Skeletal muscle satellite cell (primary cell): ENCODE measurements around the gene DEK.
"Not testable (repeated sequence)": the region's sequence is repeated elsewhere in the genome, so short reads cannot be mapped to it uniquely, and the experiment has no call there.

Source experiments
- H3K27me3 ChIP-seq: 2 replicates; pipeline ENCODE4 v1.7.0; 2013; ENCODE audit warnings: low read length; ENCODE audit not compliant: control insufficient read depth, insufficient read depth
- H3K36me3 ChIP-seq: 2 replicates; pipeline ENCODE4 v1.7.0; 2013; ENCODE audit warnings: mild to moderate bottlenecking, control low read depth, low read length; ENCODE audit not compliant: insufficient read depth
- H3K4me1 ChIP-seq: 2 replicates; pipeline ENCODE4 v1.7.0; 2013; ENCODE audit warnings: low read length; ENCODE audit not compliant: control insufficient read depth, insufficient read depth
- H3K4me2 ChIP-seq: 2 replicates; pipeline ENCODE4 v1.7.0; 2013; ENCODE audit warnings: mild to moderate bottlenecking, low read length
- H3K4me3 ChIP-seq: 2 replicates; pipeline ENCODE4 v1.7.0; 2013; ENCODE audit warnings: low read length
- H3K9ac ChIP-seq: 2 replicates; pipeline ENCODE4 v1.7.0; 2013; ENCODE audit warnings: mild to moderate bottlenecking, low read depth, low read length, moderate library complexity
- H3K9me3 ChIP-seq: replicated peaks from 2 replicates; pipeline ENCODE4 v1.7.0; 2013; ENCODE audit warnings: mild to moderate bottlenecking, control low read depth, low read length

DEK gene

DNA sequence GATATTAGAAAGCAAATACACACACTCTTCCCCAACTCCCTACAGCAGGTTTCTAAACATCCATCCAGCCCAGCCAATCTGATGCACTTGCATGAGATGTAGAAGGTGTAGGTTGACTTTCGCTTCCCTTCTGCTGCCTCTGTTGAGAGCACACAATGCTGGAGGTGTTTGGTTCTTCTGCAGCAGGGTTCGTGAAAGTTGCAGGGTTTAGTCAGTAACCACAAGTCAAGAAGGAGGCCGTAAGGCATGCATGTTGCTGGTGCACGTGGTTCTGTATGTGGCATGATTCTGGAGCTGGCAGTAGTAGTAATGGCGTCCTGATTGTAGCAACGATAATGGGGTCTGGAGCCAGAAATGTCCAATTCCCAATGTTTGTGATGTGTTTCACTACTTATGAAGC, 53.0 kb downstream of the DEK start:
- no peaks in the 10 kb centered on the region for H3K27me3 ChIP-seq
- no peak overlapping the region for H3K4me2 ChIP-seq
- peaks cover 8% of the 10 kb centered on the region for H3K36me3 ChIP-seq
- H3K4me3 ChIP-seq: no peak overlapping the region
- H3K9ac ChIP-seq: no peak overlapping the region
- H3K9me3 ChIP-seq: no peaks in the 10 kb centered on the region
- H3K4me1 ChIP-seq: peaks cover 3% of the 10 kb centered on the region

DNA sequence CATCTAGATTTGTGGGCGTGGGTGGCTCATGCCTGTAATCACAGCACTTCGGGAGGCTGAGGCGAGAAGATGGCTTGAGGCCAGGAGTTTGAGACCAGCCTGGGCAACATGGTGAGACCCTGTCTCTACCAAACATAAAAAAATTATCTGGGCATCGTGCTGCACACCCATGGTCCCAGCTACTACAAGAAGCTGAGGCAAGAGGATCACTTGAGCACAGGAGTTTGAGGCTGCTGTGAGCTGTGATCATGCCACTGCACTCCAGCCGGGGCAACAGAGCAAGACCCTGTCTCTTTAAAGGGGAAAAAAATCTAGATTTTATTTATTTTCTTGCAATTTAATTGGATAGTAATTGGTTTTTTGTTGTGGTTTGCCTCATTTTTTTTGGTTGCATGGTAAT, 53.6 kb downstream of the DEK start:
- Histone ChIP-seq H3K9me3 (no peaks in the 10 kb centered on the region), H3K4me1 (no peaks in the 10 kb centered on the region), H3K27me3 (no peaks in the 10 kb centered on the region), H3K9ac (no peak overlapping the region), H3K4me3 (no peak overlapping the region), H3K4me2 (no peak overlapping the region), H3K36me3 (peaks cover 8% of the 10 kb centered on the region)

DNA sequence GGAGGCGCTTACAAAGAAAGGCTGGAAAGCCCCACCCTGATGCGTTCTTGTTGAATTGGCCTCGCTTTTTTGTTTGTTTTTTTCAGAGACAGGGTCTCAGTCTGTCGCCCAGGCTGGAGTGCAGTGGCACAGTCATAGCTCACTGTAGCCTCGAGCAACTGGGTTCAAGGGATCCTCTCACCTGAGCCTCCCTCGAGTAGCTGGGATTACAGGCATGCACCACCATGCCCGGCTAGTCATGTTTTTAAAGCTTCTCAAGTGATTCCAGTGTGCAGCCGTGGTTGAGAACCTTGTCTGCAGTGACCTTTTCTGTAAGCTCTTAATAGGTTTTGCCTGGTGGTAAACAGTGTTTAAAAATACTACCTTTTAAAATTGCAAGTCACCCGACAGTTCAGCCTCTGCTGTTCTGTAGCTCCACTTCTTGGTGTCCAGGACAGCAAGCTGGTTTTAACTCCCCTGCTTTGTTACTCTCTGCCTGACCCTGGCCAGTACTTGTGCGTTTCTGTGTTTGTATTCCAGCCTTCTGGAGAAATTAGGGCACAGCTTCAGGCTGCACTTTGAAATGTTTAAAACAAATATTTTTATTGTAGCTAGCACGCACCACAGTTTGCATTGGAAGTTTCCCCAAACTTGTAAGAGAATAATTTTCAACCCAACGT, 54.7 kb downstream of the DEK start:
- peaks cover 3% of the 10 kb centered on the region for H3K36me3 ChIP-seq
- H3K4me2 ChIP-seq: no peak overlapping the region
- H3K27me3 ChIP-seq: no peaks in the 10 kb centered on the region

DNA sequence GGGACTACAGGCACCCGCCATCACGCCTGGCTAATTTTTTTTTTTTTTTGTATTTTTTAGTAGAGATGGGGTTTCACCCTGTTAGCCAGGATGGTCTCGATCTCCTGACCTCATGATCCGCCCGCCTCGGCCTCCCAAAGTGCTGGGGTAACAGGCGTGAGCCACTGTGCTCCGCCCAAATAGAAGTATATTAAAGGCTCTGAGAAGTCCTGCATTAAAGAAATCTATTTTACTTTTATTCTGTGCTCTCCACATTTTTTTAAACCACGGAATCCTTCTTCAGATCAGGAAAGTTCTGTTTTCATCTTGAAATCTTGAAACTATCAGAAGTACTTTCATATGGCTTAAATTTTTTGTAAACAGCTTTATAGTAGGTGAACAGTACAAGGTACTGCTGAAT, 55.6 kb downstream of the DEK start:
- H3K4me1 ChIP-seq, H3K9me3 ChIP-seq, H3K4me3 ChIP-seq, H3K36me3 ChIP-seq, H3K9ac ChIP-seq, H3K4me2 ChIP-seq, H3K27me3 ChIP-seq: not testable (repeated sequence)

More for the DNA sequence above, 54.7 kb downstream of the DEK start:
- Histone ChIP-seq H3K4me1 (no peaks in the 10 kb centered on the region), H3K4me3 (no peak overlapping the region), H3K9ac (no peak overlapping the region), H3K9me3 (no peaks in the 10 kb centered on the region)

DNA sequence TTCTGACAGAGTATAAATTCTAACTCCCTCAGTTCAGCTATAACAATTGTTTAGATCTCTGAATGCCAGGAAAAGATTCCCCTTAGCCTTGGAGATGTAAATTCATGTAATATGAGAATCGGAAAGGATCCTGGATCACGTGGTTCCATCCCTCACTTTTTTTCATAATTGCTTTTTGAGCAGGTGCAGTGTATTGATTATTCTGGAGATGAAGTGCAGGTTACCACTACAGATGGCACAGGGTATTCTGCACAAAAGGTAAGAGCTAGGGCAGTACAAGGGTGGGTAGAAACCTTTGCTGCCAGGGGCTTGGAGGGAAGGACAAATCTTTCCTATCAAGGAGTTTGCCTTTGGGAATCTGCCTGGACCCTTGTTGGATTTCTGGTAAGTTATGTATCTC, 56.4 kb downstream of the DEK start:
- Histone ChIP-seq H3K9ac (no peak overlapping the region), H3K36me3 (peaks cover 3% of the 10 kb centered on the region), H3K27me3 (no peaks in the 10 kb centered on the region), H3K4me3 (no peak overlapping the region), H3K4me1 (no peaks in the 10 kb centered on the region), H3K9me3 (no peaks in the 10 kb centered on the region), H3K4me2 (no peak overlapping the region)

DNA sequence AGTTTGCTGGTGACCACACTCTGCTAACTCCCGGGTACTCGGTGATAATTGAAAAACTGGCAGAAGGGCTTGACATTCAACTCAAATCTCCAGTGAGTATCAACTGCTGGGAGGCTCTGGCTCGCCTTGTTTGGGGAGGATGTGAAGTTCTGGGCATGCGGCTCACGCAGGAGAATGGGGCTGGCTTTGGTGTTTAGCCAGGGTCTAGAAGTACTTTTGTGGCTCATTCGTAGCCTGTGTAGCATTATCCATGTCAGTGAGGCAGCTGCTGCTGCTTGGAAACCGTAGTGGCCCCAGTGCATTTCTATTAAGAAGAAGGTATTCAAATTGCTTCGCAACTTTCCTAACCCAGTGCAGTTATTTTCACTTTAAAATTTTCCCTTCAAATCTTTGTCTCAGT, 56.9 kb downstream of the DEK start:
- no peaks in the 10 kb centered on the region for H3K27me3 ChIP-seq
- H3K36me3 ChIP-seq: peaks cover 5% of the 10 kb centered on the region
- H3K9ac ChIP-seq: no peak overlapping the region
- H3K4me1 ChIP-seq: no peaks in the 10 kb centered on the region
- no peaks in the 10 kb centered on the region for H3K9me3 ChIP-seq
- H3K4me3 ChIP-seq: no peak overlapping the region
- no peak overlapping the region for H3K4me2 ChIP-seq

DNA sequence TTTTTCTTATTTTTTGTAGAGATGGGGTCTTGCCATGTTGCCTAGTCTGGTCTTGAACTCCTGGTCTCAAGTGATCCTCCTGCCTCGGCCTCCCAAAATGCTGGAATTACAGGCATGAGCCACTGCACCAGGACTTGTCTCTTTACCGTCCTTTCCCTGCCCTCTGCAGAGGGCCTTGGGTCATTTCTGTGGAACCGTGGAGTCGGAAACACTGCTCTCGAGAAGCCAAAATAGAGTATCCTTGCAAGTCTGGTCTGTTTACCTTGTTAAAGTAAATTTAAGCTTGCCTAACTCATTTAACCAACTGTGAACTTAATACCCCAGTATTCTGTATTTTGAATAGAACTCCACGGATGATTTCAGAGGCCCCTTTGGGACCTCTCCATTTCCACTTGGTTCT, 57.7 kb downstream of the DEK start:
- Histone ChIP-seq H3K4me3 (no peak overlapping the region), H3K36me3 (peaks cover 7% of the 10 kb centered on the region), H3K9me3 (no peaks in the 10 kb centered on the region), H3K9ac (no peak overlapping the region), H3K4me2 (no peak overlapping the region), H3K27me3 (no peaks in the 10 kb centered on the region), H3K4me1 (no peaks in the 10 kb centered on the region)

DNA sequence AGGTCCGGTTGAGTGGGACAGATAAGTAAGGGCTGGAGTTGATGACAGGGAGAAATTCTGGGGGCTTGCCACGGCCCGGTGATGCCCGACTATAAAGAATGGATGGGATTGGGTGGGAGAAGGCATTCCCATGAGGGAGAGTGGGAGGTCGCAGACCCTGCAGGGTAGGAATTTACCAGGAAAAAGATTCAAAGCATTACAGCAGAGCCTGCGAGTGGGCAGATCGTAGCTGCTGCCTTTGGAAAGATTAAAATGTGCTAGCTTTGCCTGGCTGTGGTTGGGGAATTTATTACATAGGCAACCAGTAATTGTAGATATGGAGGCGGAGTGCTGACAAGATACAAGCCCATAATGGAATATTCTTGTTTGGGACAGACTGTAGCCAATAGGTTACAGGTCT, 59.6 kb downstream of the DEK start:
- no peak overlapping the region for H3K4me3 ChIP-seq
- H3K9me3 ChIP-seq: no peaks in the 10 kb centered on the region
- H3K36me3 ChIP-seq: peaks cover 7% of the 10 kb centered on the region
- H3K9ac ChIP-seq: no peak overlapping the region
- H3K4me1 ChIP-seq: no peaks in the 10 kb centered on the region
- no peaks in the 10 kb centered on the region for H3K27me3 ChIP-seq
- no peak overlapping the region for H3K4me2 ChIP-seq

DNA sequence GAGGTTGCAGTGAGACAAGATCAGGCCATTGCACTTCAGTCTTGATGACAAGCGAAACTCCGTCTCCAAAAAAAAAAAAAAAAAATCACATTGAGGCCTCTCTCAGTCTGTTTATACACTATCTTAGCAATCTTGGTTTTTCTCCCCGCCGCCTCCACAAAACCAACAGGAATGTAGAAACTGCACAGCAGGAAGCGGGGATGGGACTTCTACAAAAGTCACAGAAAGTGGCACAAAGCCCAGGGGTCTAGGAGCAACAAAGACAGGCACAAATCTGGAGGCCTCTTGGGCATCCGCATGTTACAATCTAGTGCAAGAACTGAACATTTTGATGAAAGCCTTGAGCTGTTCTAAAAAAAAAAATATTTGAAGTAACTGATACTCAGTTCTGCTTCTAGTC, 60.5 kb downstream of the DEK start:
- H3K4me1 ChIP-seq: no peaks in the 10 kb centered on the region
- no peaks in the 10 kb centered on the region for H3K9me3 ChIP-seq
- no peaks in the 10 kb centered on the region for H3K27me3 ChIP-seq
- no peak overlapping the region for H3K9ac ChIP-seq
- H3K4me2 ChIP-seq: no peak overlapping the region
- no peak overlapping the region for H3K4me3 ChIP-seq
- H3K36me3 ChIP-seq: peaks cover 7% of the 10 kb centered on the region

DNA sequence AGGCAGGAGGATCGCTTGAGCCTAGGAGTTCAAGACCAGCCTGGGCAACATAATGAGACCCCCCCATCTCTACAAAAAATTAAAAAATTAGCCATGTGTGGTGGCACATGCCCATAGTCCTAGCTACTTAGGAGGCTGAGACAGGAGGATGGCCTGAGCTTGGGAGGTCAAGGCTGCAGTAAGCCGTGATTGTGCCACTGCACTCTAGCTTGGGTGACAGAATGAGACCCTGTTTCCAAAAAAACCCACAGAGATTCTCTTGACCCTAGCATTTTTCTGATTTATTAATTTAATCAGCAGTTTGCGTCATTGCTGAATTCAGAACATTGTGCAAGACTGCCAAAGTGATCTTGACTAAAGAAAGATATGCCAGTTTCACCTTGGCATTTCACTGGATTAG, 72.3 kb downstream of the DEK start:
- Histone ChIP-seq H3K4me1 (no peaks in the 10 kb centered on the region), H3K9me3 (no peaks in the 10 kb centered on the region), H3K4me2 (no peak overlapping the region), H3K27me3 (no peaks in the 10 kb centered on the region), H3K9ac (no peak overlapping the region), H3K4me3 (no peak overlapping the region), H3K36me3 (peaks cover 3% of the 10 kb centered on the region)

DNA sequence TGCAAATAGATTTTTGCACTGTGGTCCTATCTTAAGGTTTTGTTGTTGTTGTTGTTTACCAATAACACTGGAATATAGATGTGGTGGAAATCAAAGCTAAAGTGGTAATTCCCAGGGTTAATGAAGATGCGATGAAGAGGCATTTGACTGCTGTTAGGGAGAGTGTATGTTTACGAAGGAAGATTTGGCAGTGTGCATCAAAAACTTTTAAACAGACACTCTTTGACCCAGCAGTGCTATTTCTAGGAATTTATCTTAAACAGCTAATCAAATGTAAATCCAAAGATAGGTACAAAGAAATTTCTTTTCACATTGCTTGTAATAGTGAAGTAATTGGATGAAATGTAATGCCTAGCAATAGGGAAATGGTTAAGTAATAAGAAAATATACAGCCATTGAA, 75.1 kb downstream of the DEK start:
- Histone ChIP-seq H3K27me3 (no peaks in the 10 kb centered on the region), H3K4me2 (no peak overlapping the region), H3K36me3 (peaks cover 3% of the 10 kb centered on the region), H3K4me3 (no peak overlapping the region), H3K9me3 (no peaks in the 10 kb centered on the region), H3K9ac (no peak overlapping the region), H3K4me1 (no peaks in the 10 kb centered on the region)

DNA sequence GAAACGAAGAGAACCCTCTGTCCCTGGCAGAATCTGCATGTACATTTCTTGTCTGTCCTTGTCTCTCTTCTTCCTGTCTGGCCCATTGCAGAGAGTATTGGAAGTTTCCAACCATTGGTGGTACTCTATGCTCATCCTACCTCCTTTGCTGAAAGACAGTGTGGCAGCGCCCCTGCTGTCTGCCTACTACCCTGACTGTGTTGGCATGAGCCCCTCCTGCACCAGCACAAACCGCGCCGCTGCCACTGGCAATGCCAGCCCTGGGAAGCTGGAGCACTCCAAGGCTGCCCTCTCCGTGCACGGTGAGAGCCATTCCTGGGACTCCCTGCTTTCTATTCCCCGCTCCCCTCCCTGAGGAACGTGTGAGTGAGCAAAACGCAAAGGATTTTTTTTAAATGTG, 76.6 kb downstream of the DEK start:
- H3K27me3 ChIP-seq: no peaks in the 10 kb centered on the region
- H3K36me3 ChIP-seq: peaks cover 3% of the 10 kb centered on the region

More for the DNA sequence above, 76.6 kb downstream of the DEK start:
- Histone ChIP-seq H3K9ac (no peak overlapping the region), H3K4me3 (no peak overlapping the region), H3K4me2 (no peak overlapping the region), H3K4me1 (no peaks in the 10 kb centered on the region), H3K9me3 (no peaks in the 10 kb centered on the region)
